Omental fat pad (tissue), 4 donors: ENCODE results near the gene SFMBT1. TPM values are rescaled to one million over a fixed set of nuclear protein-coding genes. Genes with fewer than 3 reads are reported as not detected.

ENCODE experiments used
- ATAC-seq: fragments of 150-250 bp; one replicate; pipeline ENCODE4 v1.9.1; 2016; ENCODE audit warnings: mild to moderate bottlenecking, moderate library complexity; ENCODE audit not compliant: low FRiP score
- DNase-seq: peaks from one replicate; pipeline ENCODE4 v3.0.0-alpha.2; 2019; ENCODE audit warnings: low spot score
- total RNA-seq, 4 donors: library from RNA; depleted of rRNA; stranded (reverse); fragments of >200 nt; gene quantifications; one replicate each; pipeline ENCODE4 v1.1.0, GENCODE V29; 2016
- TF ChIP-seq, protein P1 (sequence below), 3 donors: fragments of 450-650 bp; IDR thresholded peaks; one replicate each; pipeline ENCODE4 v1.5.1; 2016 to 2017; ENCODE audit warnings: antibody characterized with exemption in 3 of 3, mild to moderate bottlenecking in 3 of 3, moderate library complexity in 2 of 3

SFMBT1 gene
- total RNA-seq, 4 donors from 2014 or later: 6.5 to 15.3 (median 8.7) TPM

DNA sequence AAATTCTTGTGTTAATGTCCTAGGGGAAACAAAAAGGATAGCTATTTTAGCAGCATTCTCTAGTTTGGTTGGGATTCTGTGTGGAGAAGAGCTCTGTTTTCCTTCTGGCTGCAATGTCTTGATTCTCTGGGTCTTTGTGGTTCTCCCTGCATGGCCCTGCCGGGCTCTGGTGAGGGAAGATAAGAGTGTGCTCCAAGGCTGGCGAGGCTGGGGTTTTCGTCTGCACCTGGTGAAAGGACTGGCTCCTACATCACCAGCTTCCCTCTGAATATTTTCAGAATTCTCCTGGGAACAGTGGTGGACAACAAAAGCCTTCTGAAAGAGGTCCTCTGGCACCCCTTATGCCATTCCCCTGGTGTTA is 38.1 kb upstream of the SFMBT1 start:
- no peak for DNase-seq
- ATAC-seq: no peak
- TF ChIP-seq, protein P1, sequence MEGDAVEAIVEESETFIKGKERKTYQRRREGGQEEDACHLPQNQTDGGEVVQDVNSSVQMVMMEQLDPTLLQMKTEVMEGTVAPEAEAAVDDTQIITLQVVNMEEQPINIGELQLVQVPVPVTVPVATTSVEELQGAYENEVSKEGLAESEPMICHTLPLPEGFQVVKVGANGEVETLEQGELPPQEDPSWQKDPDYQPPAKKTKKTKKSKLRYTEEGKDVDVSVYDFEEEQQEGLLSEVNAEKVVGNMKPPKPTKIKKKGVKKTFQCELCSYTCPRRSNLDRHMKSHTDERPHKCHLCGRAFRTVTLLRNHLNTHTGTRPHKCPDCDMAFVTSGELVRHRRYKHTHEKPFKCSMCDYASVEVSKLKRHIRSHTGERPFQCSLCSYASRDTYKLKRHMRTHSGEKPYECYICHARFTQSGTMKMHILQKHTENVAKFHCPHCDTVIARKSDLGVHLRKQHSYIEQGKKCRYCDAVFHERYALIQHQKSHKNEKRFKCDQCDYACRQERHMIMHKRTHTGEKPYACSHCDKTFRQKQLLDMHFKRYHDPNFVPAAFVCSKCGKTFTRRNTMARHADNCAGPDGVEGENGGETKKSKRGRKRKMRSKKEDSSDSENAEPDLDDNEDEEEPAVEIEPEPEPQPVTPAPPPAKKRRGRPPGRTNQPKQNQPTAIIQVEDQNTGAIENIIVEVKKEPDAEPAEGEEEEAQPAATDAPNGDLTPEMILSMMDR (IDR thresholded peaks at IDR 0.05): no peak

GRCh38 chr3:53083521-53083920 is 37.6 kb upstream of the SFMBT1 start:
- no peak for DNase-seq
- TF ChIP-seq, protein P1 (IDR thresholded peaks at IDR 0.05): no peak
- no peak for ATAC-seq

DNA sequence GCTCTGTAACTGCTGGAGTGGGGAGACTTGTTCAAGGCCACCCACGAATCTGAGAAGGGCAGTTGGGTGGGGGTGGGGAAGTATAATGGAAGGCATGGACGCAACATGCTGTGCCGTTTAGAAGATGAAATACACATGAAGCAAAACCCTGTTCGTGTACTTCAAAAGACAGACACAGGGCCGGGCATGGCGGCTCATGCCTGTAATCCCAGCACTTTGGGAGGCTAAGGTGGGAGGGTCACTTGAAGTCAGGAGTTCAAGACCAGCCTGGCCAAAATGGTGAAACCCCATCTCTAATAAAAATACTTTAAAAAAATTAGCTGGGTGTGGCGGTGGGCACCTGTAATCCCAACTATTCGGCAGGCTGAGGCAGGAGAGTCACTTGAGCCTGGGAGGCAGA is 36.9 kb upstream of the SFMBT1 start:
- TF ChIP-seq, protein P1 (IDR thresholded peaks at IDR 0.05): no peak
- DNase-seq (no peak), ATAC-seq (no peak)

- TF ChIP-seq, protein P1 (IDR thresholded peaks at IDR 0.05): no peak
- DNase-seq (no peak), ATAC-seq (no peak)
Measured at GRCh38 chr3:53081318-53081717, 35.4 kb upstream of the SFMBT1 start.

GRCh38 chr3:53080612-53081205 is 34.8 kb upstream of the SFMBT1 start:
- no peak for ATAC-seq
- TF ChIP-seq, protein P1 (IDR thresholded peaks at IDR 0.05): no peak
- DNase-seq: no peak

DNA sequence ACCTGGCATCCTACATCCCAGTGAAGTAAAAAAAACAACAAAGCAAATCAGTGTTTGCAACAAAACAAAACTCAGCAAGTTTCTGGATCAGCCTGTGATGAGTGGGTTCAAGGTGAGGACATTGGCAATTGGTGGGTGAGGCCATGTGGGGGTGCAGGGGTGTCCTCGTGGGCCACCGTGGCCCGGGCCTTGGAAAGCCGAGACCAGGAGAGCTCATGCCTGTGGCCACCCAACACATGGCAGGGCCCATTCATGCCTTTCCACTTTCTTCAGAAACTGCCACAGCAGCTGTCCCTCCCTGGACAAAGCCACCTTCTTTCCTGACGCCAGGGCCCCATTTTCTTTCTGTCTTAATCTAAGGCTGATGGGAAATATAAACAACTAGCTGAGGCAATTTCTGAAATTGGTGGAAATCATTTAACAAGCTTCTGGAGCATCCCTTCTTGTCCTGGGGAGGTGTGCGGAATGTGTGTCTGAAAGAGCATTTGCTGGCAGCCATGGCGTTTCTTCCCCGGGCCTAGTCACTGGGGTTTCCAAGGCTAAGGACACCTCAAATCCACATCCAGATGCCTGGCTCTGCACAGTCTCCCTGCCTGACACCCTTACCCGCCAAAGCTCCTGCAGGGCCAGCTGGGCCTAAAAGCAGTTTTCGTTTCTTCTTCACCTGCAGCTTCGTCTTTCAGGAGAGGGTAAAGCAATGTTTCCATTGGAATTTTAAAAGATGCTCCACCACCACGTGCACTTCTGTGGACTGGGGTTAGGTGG is 34.1 kb upstream of the SFMBT1 start:
- DNase-seq: no peak
- TF ChIP-seq, protein P1 (IDR thresholded peaks at IDR 0.05): no peak
- no peak for ATAC-seq

DNA sequence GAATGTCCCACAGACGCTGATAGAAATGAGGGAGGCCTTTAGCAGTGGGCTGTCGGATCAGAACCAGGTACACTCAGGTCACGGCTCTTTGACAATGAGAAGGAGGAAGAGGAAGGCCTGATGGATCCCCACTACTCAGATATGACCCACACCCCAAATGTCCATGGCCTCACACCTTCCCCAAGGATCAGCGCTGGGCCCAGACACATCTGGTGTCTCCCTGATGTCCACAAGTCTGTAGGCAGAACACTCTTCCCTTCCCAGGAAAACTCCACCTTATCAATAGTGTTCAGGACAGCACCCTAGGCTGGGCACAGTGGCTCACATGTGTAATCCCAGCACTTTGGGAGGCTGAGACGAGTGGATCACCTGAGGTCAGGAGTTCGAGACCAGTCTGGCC is 33.3 kb upstream of the SFMBT1 start:
- DNase-seq: no peak
- ATAC-seq: no peak
- TF ChIP-seq, protein P1 (IDR thresholded peaks at IDR 0.05): no peak
